Cortex of kidney (tissue), 1 donor: ENCODE measurements around the gene THAP7.
"Not testable (repeated sequence)": the region's sequence is repeated elsewhere in the genome, so short reads cannot be mapped to it uniquely, and the experiment has no call there.

ENCODE experiments used
- DNase-seq: peaks from one replicate; lab custom pipeline; 2025; lab: John Stamatoyannopoulos, UW

Gene THAP7

DNA sequence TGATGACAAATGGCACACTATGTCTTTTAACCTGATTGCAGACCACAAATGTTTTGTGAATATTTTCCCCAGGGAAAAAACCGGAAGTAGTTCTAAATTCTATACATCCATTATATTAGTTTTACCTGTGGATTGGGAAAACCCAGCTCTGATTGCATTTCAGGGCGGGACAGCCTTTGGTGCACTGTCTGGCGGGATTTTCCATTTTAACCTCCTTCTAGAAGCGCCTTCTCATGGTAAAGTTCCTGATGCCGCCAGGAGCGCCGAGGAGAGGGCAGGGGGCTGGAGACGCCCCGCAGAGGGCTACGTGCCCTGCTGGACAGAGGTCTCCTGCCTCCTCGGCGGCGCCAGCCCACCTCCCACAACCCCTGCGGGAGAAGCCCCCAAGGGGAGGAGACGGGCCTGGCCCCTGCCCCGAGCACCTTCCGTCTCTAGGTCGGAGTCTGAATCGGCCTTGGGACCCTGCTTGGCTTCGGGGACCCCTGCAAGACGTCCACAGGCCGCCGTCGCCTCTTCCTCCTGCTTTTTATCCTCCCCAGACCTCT is 11.8 kb upstream of the THAP7 start:
- no peak for DNase-seq

DNA sequence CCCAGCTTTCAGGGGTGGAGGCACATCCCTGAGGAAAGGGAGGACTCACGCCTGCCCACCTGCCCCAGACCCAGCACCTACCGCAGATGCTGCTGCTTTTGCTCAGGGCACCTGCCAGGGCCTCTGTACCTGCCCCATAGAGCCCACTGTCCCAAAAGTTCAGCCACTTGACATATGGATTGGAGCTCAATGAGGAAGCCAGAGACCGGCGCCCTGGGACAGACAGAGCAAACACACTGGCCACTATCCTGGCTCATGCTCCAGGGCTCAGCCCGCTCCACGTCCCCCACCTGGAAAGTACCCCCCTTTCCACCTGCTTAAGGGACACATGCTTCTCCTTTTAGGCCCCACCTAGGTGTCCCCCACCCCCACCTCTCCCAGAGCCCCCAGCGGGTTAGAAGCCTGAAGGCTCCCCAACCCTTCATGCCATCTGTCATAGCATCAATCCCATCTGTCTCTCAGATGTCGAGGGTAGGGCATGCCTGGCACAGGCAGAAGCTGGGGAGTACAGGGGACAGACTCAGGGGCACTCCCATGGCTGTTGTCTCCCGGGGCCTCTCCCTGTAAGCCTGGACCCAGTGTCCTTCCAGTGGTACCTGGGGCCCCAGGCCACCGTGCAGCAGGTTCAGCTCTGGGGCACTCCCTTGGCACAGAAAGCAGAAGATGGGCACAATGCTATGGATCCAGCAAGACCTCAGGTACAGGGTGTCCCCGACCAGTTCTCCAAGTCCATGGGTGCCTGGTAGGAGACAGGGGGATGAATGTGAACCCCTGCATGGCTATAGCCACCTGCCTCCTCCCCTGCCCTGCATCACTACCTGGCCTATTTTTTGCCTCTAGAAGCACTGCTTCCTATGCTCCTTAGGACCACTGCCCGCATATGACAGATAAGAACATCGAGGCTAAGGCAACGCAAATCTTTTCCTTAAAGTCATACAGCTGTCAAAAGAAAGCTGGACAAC is 10.8 kb upstream of the THAP7 start:
- no peak for DNase-seq

- DNase-seq: no peak
Observed at GRCh38 chr22:21010426-21011113, 8.7 kb upstream of the THAP7 start.

- DNase-seq: no peak
Observed at GRCh38 chr22:21009638-21010425, 7.9 kb upstream of the THAP7 start.

- DNase-seq: not testable (repeated sequence)
Observed at GRCh38 chr22:21009208-21009607, 7.3 kb upstream of the THAP7 start.

GRCh38 chr22:21003782-21004181 is 1.9 kb upstream of the THAP7 start:
- no peak for DNase-seq

GRCh38 chr22:21000987-21001600 is 824 bp downstream of the THAP7 start:
- no peak for DNase-seq

- DNase-seq: no peak
Observed at GRCh38 chr22:21000207-21000986, 1.5 kb downstream of the THAP7 start.

- DNase-seq: no peak
Observed at GRCh38 chr22:20999350-21000206, 2.3 kb downstream of the THAP7 start.

- DNase-seq: no peak
Observed at GRCh38 chr22:20998411-20999336, 3.2 kb downstream of the THAP7 start.

- DNase-seq: no peak
Observed at GRCh38 chr22:20997536-20998257, 4.2 kb downstream of the THAP7 start.

- DNase-seq: no peak
Observed at GRCh38 chr22:20996598-20997535, 5.1 kb downstream of the THAP7 start.

- no peak for DNase-seq
Observed at GRCh38 chr22:20996031-20996410, 5.9 kb downstream of the THAP7 start.

- DNase-seq: no peak
Observed at GRCh38 chr22:20995329-20996030, 6.4 kb downstream of the THAP7 start.

DNA sequence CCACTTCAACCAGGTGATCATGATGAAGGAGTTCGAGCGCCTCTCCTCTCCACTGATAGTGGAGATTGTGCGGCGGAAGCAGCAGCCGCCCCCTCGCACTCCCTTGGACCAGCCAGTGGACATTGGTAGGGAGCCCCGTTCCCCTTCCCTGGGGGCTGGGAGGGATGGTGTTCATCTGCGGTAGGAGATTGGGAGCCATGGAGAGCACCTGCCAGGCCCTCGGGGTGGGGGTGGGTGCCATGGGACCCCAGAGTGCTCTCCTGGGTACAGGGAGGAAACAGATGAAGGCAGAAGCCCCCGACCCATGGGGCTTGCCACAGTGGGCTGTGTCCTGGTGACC is 7.0 kb downstream of the THAP7 start:
- DNase-seq: no peak

DNA sequence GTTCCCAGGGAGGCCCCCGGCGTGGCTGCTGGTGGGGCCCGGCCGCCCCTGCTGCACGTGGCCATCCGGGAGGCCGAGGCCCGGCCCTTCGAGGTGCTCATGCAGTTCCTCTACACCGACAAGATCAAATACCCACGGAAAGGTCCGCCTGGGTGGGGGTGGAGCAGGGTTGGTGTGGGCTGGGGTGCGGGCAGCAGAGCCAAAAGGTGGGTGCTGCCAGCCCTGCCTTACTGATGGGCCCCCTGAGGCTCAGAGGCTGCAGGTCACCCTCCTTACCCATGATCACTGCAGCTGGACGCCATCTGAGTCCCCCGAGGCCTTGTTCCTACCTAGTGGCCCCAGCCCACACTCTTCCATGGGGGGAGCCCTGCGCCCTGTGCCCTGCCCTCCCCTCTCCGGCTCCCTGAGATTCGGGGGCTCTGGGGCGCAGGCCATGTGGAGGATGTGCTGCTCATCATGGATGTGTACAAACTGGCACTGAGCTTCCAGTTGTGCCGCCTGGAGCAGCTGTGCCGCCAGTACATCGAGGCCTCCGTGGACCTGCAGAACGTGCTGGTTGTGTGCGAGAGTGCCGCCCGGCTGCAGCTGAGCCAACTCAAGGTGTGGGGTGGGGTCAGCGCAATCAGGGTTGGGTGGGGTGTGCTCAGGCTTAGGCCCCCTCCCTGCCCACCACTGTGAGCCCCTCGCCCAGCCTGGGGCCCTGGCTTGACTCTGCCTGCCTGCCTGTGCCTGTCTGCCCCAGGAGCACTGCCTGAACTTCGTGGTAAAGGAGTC is 7.6 kb downstream of the THAP7 start:
- no peak for DNase-seq
